DND-41 (cell line): ENCODE measurements around the gene PPIF.

Experiments
- EZH2 ChIP-seq: IDR thresholded peaks from 3 replicates; pipeline ENCODE4 v1.6.1; 2012; ENCODE audit warnings: borderline replicate concordance, low read depth, mild to moderate bottlenecking, moderate library complexity, low read length, inconsistent platforms; ENCODE audit not compliant: severe bottlenecking
- TF ChIP-seq, protein P1 (sequence below): IDR thresholded peaks from 2 replicates; pipeline ENCODE4 v1.5.1; 2012; ENCODE audit warnings: borderline replicate concordance, low read length, moderate library complexity, mild to moderate bottlenecking; ENCODE audit not compliant: poor library complexity, severe bottlenecking; ENCODE audit errors: extremely low read depth

DNA sequence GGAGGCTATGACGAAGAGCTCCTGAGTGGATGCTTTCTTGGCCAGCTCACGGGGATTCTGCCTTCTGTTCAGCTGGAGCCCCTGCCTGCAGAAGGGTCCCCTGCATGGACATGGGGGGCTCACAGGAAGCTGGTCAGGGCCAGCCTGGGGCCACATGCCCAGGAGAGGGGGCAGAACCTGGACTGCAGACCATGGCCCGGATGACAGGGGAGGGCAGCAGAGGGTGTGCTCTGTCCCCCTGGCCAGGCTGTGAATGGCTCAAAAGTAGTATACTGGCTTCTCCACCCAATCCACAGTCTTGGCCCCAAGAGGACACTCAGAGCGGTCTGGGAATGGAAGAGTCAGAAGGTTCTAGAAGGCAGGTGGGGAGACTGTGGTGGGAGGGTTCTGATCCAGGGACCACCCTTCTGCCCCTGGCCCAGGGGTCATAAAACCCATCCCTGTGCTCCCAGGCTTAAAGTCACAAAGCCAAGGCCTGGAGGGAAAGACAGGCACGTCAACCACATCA lies 40.3 kb downstream of the PPIF start:
- no peak for TF ChIP-seq EZH2
- TF ChIP-seq, protein P1, sequence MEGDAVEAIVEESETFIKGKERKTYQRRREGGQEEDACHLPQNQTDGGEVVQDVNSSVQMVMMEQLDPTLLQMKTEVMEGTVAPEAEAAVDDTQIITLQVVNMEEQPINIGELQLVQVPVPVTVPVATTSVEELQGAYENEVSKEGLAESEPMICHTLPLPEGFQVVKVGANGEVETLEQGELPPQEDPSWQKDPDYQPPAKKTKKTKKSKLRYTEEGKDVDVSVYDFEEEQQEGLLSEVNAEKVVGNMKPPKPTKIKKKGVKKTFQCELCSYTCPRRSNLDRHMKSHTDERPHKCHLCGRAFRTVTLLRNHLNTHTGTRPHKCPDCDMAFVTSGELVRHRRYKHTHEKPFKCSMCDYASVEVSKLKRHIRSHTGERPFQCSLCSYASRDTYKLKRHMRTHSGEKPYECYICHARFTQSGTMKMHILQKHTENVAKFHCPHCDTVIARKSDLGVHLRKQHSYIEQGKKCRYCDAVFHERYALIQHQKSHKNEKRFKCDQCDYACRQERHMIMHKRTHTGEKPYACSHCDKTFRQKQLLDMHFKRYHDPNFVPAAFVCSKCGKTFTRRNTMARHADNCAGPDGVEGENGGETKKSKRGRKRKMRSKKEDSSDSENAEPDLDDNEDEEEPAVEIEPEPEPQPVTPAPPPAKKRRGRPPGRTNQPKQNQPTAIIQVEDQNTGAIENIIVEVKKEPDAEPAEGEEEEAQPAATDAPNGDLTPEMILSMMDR, result no peak
